ENCODE results near the gene MBP.

MBP gene

DNA sequence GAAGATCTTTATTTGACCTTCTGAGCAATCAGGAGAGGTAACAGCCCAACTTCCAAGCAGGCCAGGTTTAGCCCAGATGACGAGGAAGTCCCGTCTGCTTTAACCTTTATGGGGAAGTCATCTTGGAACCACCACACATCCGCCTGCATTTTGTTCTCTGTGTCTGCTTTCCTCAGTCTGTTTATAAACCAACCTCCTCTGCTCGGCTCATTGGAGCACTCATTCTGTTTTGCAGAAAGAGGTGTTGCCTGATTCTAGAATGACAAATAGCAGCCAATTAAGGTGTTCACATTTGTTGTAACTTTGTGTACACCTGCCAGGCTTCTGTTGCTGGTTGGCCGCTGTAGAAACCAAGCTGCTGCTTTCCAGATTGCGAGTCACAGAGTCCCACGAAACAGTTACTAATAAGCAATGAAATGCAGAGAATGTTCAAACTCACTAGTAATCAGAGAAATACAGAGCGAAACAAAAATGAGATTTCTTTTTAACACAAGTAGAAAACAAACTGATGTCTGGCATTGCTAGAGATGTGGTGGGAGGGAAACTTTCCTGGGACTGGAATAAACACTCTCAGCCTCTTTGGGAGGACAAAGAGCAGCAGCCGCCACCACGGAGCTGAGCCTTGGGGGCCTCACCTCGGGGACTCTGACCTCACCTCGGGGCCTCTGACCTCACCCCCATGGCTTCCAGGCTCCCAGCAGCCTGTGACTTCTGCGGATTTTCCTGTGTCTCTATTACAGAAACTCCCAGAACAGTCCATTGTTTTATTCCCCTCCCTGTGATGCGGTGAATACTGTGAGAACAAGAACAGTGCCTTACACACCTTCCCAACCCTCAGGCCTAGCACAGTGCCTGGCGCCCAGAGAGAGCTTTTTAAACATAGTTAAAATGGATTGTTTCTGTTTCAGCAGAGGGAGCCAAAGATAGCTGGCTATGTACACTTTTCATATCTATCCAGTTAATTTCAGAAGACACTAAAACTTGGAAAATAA lies 64.0 kb downstream of the MBP start:
- Mint-ChIP-seq H3K9me3 (no peaks in the 10 kb centered on the region), H3K36me3 (peaks cover 68% of the 10 kb centered on the region), H3K27ac (peak overlapping the region; percentile 91), H3K4me1 (peaks cover 97% of the 10 kb centered on the region), H3K4me3 (peak overlapping the region; percentile 60)
- ATAC-seq: peak; percentile 22
- peak in 1 of 2 donors; percentile 71 for DNase-seq (ENCODE audit: low spot score in 2 of 2)

DNA sequence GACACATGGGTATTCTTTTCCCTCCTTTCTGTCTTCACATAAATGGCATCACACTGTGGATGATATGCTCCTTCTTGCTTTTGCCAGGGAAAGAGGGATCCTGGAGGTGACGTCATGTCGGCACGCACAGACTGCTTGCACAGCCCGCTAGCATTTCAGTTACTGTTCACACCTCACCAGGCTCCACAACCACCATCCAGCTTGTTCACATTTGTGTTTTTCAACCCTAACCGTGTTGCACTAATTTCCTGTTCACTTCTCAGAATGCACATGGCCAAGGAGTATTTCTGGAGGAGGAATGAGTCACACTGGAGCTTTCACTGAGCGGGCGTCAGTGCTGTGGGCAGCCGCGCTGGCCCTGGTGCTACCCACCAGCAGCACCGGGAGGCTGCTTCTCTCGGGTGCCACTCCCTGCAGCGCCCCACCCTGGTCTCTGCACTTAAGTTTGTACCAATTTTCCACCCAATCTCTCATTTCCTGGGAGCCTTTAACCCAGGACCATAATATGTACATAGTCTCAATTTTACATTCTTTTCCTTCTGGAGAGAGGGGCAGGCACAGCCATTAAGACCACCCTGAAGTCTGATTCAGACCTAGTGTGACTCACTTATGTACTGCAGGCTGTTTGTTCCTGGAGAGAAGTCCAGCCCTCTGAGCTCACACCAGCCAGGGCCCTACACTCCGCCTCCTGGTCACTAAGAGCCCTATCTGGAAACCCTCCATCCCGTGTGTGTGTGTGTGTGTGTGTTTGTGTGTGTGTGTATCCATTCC lies 65.1 kb downstream of the MBP start:
- Mint-ChIP-seq H3K4me3 (peak overlapping the region; percentile 60), H3K9me3 (no peaks in the 10 kb centered on the region), H3K36me3 (peaks cover 75% of the 10 kb centered on the region), H3K4me1 (peaks cover 97% of the 10 kb centered on the region), H3K27ac (peak overlapping the region; percentile 91)
- peak; percentile 79 for ATAC-seq
- DNase-seq (ENCODE audit: low spot score in 2 of 2): peak; percentile 63 to 92

DNA sequence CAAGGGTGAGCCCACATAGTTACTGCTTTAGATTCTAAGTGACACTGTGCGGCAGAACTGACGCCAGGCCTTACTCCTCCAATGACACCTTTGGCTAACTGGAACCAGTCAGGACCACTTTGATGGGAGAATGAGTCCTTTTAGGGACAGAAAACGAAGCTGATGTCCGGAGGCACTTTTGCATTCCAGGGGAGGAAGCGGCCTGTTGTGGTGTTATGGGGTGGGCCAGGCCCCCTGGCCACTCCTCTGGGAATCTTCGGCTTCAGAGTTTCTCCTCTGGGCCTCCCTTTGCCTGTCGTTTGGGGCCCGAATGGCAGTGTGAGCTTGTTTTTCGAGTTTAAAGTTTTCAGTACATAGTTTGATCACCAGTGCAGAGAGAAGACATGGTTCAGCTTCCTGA lies 65.9 kb downstream of the MBP start:
- H3K4me1 Mint-ChIP-seq: peaks cover 97% of the 10 kb centered on the region
- peaks cover 75% of the 10 kb centered on the region for H3K36me3 Mint-ChIP-seq
- DNase-seq (ENCODE audit: low spot score in 2 of 2) (no peak), ATAC-seq (no peak)
- H3K4me3 Mint-ChIP-seq: peak overlapping the region; percentile 60
- H3K27ac Mint-ChIP-seq: peak overlapping the region; percentile 91
- no peaks in the 10 kb centered on the region for H3K9me3 Mint-ChIP-seq

DNA sequence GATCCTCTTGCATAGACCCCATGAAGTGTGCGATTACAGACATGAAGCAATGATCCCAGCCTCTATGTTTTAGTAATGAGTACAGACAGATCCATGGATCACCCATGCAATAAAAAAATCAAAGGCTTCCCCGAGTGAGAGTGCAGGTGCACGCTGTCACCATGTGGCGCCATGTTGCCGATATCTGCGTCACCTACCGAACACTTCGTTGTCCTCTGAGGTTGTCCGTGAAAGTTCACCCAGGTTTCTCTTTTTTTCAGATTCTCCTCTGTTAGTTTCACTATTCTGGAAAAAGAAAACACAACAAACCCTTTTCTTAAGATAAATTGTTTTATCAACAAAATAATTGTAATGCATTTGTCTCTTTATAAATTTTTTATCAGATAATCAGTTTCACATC lies 66.5 kb downstream of the MBP start:
- peaks cover 97% of the 10 kb centered on the region for H3K4me1 Mint-ChIP-seq
- H3K27ac Mint-ChIP-seq: peak overlapping the region; percentile 89
- no peak for ATAC-seq
- H3K9me3 Mint-ChIP-seq: no peaks in the 10 kb centered on the region
- DNase-seq (ENCODE audit: low spot score in 2 of 2): no peak
- peak overlapping the region; percentile 31 for H3K4me3 Mint-ChIP-seq
- H3K36me3 Mint-ChIP-seq: peaks cover 75% of the 10 kb centered on the region

DNA sequence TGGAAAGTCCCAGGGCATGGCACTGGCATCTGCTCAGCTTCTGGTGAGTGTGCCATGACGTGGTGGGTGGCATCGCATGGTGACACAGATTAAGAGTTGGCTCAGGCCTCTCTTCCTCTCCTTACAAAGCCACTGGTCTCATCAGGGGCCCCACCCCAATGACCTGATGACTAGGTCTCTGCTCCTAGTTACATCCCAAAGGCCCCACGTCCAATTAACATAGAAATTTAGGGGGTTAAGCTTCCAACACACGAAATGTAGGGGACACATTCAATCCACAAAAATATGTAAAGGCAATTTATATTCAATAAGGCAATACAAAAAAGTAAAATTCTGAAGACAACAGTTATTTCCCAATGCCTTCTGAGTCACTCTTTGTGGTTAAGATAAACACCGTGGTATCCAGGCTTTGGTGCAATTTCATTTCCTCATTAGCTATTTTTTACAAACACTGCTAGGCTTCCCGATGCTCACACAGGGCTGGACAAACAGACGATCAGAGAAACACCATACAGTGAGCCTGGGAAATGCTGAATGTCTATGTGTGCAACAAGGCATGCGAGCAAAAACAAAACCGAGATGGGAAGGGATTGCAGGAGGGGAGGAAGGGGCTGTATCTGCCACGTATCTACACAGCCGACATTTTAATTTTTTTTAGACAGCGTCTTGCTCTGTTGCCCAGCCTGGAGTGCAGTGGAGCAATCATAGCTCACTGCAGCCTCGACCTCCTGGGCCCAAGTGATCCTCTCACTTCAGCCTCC lies 67.2 kb downstream of the MBP start:
- Mint-ChIP-seq H3K36me3 (peaks cover 77% of the 10 kb centered on the region), H3K9me3 (no peaks in the 10 kb centered on the region), H3K27ac (peak overlapping the region; percentile 89), H3K4me3 (peak overlapping the region; percentile 31), H3K4me1 (peaks cover 93% of the 10 kb centered on the region)
- DNase-seq (ENCODE audit: low spot score in 2 of 2) (peak in 1 of 2 donors; percentile 76), ATAC-seq (peak; percentile 45)

DNA sequence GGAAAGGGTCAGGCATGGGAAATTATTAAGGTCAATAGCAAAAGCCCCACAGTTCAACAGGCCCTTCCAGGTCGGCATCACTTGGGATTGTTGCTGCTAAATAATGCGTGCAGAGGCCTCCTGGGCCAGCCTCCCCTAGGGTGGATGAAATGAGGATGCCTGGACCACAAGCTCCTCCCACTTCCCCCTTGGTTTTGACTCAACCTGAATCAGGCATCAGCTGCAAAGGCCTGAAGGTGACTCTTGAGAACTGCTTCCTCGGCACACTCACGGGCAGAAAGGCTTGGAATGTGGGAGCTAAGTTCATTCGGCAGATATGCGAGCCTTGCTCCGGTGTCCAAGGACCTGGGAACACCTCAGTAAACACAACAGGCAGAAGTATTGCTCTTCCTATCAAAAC lies 69.3 kb downstream of the MBP start:
- peaks cover 93% of the 10 kb centered on the region for H3K36me3 Mint-ChIP-seq
- H3K4me1 Mint-ChIP-seq: peaks cover 86% of the 10 kb centered on the region
- H3K9me3 Mint-ChIP-seq: no peaks in the 10 kb centered on the region
- DNase-seq (ENCODE audit: low spot score in 2 of 2) (peak; percentile 56 to 93), ATAC-seq (peak; percentile 63)
- H3K27ac Mint-ChIP-seq: peak overlapping the region; percentile 95
- H3K4me3 Mint-ChIP-seq: peak overlapping the region; percentile 69

DNA sequence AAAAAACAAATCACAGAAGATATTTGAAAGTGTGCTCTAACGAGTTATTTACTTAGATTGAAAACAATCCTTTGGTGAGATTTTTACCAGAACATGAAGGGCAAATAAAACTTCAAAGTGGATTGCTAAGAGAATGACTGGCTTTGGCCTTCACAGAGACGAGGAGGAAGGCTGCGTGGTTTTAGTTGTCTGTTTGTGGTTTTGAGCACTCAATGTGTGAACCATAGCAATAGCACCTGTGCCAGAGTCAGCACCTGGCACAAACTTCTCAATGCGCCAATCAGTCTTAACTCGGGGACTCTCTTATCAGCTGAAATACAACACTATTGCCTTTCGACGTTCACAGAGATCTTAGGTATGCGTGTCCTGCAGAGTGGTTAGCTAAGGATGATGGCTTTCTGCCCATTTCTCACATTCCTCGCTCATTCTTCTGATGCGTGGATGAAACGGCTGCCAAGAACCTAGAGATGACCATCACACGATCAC lies 70.0 kb downstream of the MBP start:
- peak; percentile 64 for ATAC-seq
- H3K36me3 Mint-ChIP-seq: peaks cover 88% of the 10 kb centered on the region
- no peaks in the 10 kb centered on the region for H3K9me3 Mint-ChIP-seq
- H3K4me1 Mint-ChIP-seq: peaks cover 79% of the 10 kb centered on the region
- peak overlapping the region; percentile 69 for H3K4me3 Mint-ChIP-seq
- peak overlapping the region; percentile 95 for H3K27ac Mint-ChIP-seq
- DNase-seq (ENCODE audit: low spot score in 2 of 2): peak in 1 of 2 donors; percentile 78

DNA sequence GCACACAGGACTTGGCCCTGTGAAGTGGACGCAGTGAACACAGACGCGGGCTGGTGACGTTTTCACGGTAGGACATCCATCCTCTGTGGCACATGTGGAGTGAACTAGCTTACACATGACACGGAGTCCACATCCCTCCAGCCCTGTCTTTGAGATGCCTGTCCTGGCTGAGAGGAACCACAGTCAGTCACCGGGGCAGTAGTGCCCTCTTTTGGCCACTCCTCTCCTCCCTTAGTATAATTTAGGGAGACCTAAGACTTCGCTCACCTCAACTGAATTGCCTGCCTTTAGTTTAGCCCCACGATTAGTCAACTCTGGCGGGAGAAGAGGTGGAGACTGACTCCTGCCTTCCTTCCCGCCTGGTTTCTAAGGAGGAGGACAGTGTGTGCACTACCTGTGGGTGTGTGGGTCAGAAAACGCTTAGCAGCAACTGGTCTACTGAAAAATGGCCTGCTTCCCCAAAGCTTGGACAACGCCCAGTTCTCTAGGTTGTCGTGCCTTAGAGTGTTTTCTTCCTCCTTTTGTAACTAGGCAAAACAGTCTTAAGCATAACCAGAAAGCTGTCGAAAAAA lies 70.6 kb downstream of the MBP start:
- Mint-ChIP-seq H3K27ac (peak overlapping the region; percentile 95), H3K4me3 (peak overlapping the region; percentile 69), H3K36me3 (peaks cover 88% of the 10 kb centered on the region), H3K4me1 (peaks cover 78% of the 10 kb centered on the region), H3K9me3 (no peaks in the 10 kb centered on the region)
- ATAC-seq: peak; percentile 18
- DNase-seq (ENCODE audit: low spot score in 2 of 2): peak in 1 of 2 donors; percentile 71

DNA sequence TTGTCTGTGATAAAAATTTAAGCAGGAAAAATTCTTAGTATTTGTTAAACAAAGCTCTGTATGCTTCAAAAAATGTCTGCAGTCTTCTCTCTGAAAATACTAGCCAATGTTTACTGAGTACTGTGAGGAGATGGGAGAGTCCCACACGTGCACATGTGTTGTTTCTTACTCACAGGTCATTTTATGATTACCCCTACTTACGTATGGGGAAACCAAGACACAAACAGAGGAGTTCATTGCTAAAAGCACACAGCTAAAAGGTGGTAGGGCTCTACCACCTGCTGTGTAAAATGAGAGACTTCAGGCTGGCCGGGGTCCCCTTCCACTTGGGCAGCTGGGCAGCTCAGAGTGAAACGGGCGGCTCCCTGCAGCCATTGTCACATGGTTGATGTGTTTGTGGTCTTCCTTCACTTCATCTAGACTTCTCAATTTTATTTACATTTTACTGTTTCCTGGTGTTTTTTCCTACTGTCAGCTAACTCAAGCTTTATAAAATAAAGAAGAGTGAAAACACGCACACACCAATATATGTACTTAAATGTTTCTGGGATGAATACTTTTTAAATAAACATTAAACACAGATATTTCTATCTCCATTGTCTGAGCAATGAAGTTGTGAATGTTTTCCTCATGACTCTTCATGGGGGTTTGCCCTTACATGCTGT lies 71.2 kb downstream of the MBP start:
- ATAC-seq (peak; percentile 69), DNase-seq (ENCODE audit: low spot score in 2 of 2) (no peak)
- Mint-ChIP-seq H3K36me3 (peaks cover 87% of the 10 kb centered on the region), H3K9me3 (no peaks in the 10 kb centered on the region), H3K4me1 (peaks cover 79% of the 10 kb centered on the region), H3K27ac (peak overlapping the region; percentile 95), H3K4me3 (peak overlapping the region; percentile 69)

DNA sequence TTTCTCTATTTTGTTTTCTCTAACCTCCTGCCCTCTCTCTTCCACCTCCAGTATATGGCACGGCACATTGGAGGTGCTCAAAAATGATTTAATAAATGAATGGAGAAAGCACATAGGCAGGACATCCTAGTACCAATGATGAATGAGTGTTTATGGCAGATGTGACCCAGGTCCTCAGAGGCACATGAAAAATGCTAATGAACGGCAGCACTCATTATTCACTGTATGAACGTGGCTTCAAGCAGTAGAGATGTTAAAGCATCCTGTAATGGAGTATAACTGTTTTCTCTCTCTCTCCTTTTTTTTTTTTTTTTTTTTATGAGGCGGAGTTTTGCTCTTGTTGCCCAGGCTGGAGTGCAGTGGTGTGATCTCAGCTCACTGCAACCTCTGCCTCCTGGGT lies 72.4 kb downstream of the MBP start:
- peak overlapping the region; percentile 32 for H3K27ac Mint-ChIP-seq

DNA sequence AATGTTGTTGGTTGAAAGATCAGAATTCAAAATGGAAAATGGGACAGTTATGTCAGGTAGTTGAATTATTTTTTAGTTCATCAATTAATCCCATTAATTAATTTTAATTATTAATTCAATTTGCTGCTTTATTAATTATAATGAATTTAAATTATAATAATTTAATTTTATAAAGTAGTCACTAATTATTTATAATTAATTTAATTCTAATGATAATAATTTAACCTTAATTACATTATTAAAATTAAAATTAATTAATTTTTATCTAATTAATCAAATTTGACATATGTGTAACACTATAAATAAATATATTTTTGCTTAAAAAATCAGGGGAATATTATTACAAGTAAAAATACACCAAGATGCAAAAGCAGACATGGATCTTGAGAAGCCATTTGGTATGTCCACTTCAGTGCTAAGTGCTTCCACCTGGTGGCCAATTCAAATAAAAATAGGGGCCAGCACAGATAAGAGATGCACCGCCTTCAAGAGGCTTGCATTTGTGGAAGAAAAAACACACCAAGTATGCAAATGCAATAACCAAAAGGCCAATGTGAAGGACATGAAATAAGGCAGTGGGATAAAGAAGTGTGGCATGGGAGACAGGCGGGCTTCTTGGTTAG lies 73.2 kb downstream of the MBP start:
- Mint-ChIP-seq H3K9me3 (no peaks in the 10 kb centered on the region), H3K27ac (peak overlapping the region; percentile 32), H3K4me3 (no peak overlapping the region), H3K4me1 (peaks cover 81% of the 10 kb centered on the region), H3K36me3 (peaks cover 80% of the 10 kb centered on the region)
- DNase-seq (ENCODE audit: low spot score in 2 of 2) (no peak), ATAC-seq (no peak)

More for the DNA sequence above, 72.4 kb downstream of the MBP start:
- DNase-seq (ENCODE audit: low spot score in 2 of 2): no peak
- H3K4me1 Mint-ChIP-seq: peaks cover 81% of the 10 kb centered on the region
- peaks cover 80% of the 10 kb centered on the region for H3K36me3 Mint-ChIP-seq
- ATAC-seq: no peak
- H3K9me3 Mint-ChIP-seq: no peaks in the 10 kb centered on the region
- H3K4me3 Mint-ChIP-seq: no peak overlapping the region

DNA sequence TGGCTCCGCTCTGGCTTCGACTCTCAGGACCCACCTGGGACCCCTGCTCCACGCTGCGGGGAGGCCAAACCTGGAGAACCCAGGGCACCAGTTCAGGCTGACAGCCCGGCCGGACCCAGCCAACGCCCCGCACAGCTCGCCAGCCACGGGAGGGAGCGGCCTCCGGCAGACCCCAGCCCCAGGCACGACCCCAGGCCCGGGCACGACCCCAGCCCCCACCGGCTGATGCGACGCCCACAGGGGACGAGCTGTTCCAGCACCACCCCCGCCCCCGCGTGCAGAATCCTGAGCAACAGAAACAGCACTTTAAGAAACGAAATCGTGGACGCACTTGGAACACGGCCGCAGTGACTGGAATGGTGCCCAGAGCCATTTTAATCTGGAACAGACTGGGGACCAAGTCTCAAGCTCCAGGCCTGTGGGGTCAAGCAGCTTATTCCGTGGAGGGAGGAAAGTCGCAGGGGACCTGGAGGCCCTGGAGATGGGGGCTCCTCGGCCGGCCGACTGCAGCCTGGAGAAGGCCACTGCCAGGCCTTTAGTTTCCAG lies 74.2 kb downstream of the MBP start:
- H3K9me3 Mint-ChIP-seq: no peaks in the 10 kb centered on the region
- H3K4me1 Mint-ChIP-seq: peaks cover 81% of the 10 kb centered on the region
- ATAC-seq (no peak), DNase-seq (ENCODE audit: low spot score in 2 of 2) (no peak)
- H3K36me3 Mint-ChIP-seq: peaks cover 79% of the 10 kb centered on the region
- no peak overlapping the region for H3K4me3 Mint-ChIP-seq
- no peak overlapping the region for H3K27ac Mint-ChIP-seq

DNA sequence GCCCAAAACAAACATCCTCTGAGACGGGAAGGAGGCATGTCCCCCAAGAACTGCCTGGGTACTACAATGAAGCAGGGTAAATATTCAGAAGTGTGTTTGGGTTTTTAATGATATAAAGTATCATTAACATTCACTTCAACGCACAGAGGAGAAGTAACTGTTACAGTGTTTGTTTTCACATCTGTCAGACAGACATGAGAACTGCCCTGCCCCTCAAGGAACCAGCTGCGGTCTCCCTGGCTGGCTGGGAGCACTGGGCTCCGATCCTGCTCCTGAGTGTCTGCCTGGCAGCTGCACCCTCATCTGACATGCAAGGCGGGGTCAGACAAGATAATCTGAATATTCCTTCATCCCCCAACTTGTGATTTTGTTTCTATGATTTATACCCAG lies 75.6 kb downstream of the MBP start:
- peaks cover 77% of the 10 kb centered on the region for H3K4me1 Mint-ChIP-seq
- H3K9me3 Mint-ChIP-seq: no peaks in the 10 kb centered on the region
- ATAC-seq (no peak), DNase-seq (ENCODE audit: low spot score in 2 of 2) (no peak)
- H3K36me3 Mint-ChIP-seq: peaks cover 66% of the 10 kb centered on the region
- peak overlapping the region; percentile 98 for H3K27ac Mint-ChIP-seq
- H3K4me3 Mint-ChIP-seq: peak overlapping the region; percentile 69
